MM.1S (cell line): ENCODE data around the gene MLPH.

ENCODE experiments used
- DNase-seq: peaks from one replicate; pipeline ENCODE4 v3.0.0-alpha.2; 2015
- H2AFZ ChIP-seq: fragments of 300-600 bp; sonication (generic); 2 replicates; pipeline ENCODE4 v1.6.0; 2016; ENCODE audit warnings: antibody characterized with exemption, low read length
- H3F3A ChIP-seq: fragments of 300-600 bp; sonication (generic); 2 replicates; pipeline ENCODE4 v1.6.1; 2016; ENCODE audit warnings: mild to moderate bottlenecking, antibody characterized with exemption, low read length, moderate library complexity, mixed read lengths; ENCODE audit not compliant: insufficient read depth
- H3K27ac ChIP-seq: fragments of 300-600 bp; sonication (generic); 2 replicates; pipeline ENCODE4 v1.5.1; 2016; ENCODE audit warnings: mild to moderate bottlenecking, low read length
- H3K27me3 ChIP-seq: fragments of 300-600 bp; sonication (generic); replicated peaks from 2 replicates; pipeline ENCODE4 v1.6.0; 2016; ENCODE audit warnings: low read length; ENCODE audit not compliant: insufficient read depth
- H3K36me3 ChIP-seq: fragments of 300-600 bp; sonication (generic); replicated peaks from 2 replicates; pipeline ENCODE4 v1.6.1; 2016; ENCODE audit warnings: mild to moderate bottlenecking, low read length, mixed read lengths; ENCODE audit not compliant: insufficient read depth
- H3K4me1 ChIP-seq: fragments of 300-600 bp; sonication (generic); 2 replicates; pipeline ENCODE4 v1.6.1; 2016; ENCODE audit warnings: low read length, mixed read lengths
- H3K4me2 ChIP-seq: fragments of 300-600 bp; sonication (generic); 2 replicates; pipeline ENCODE4 v1.6.0; 2016; ENCODE audit warnings: low read depth, low read length
- H3K4me3 ChIP-seq: fragments of 300-600 bp; sonication (generic); 2 replicates; pipeline ENCODE4 v1.5.1; 2016; ENCODE audit warnings: low read length, mixed read lengths
- H3K79me2 ChIP-seq: fragments of 300-600 bp; sonication (generic); 2 replicates; pipeline ENCODE4 v1.6.1; 2016; ENCODE audit warnings: mixed run types, low read length, mixed read lengths
- H3K9ac ChIP-seq: fragments of 300-600 bp; sonication (generic); 2 replicates; pipeline ENCODE4 v1.6.1; 2016; ENCODE audit warnings: low read length, mixed read lengths
- H3K9me2 ChIP-seq: fragments of 300-600 bp; sonication (generic); replicated peaks from 2 replicates; pipeline ENCODE4 v1.6.1; 2016; ENCODE audit warnings: mild to moderate bottlenecking, low read length, mixed read lengths; ENCODE audit not compliant: insufficient read depth
- H3K9me3 ChIP-seq: fragments of 300-600 bp; sonication (generic); replicated peaks from 2 replicates; pipeline ENCODE4 v1.6.1; 2016; ENCODE audit warnings: mild to moderate bottlenecking, low read length, mixed read lengths; ENCODE audit not compliant: insufficient read depth
- H4K20me1 ChIP-seq: fragments of 300-600 bp; sonication (generic); 2 replicates; pipeline ENCODE4 v1.6.1; 2016; ENCODE audit warnings: mild to moderate bottlenecking, low read length, moderate library complexity, mixed read lengths; ENCODE audit not compliant: insufficient read depth
- CTCF ChIP-seq: fragments of 300-600 bp; sonication (generic); IDR thresholded peaks from 2 replicates; pipeline ENCODE4 v1.5.1; 2016; ENCODE audit warnings: antibody characterized with exemption, low read length, mixed read lengths
- EZH2 ChIP-seq: fragments of 300-600 bp; sonication (generic); optimal IDR thresholded peaks from 2 replicates; pipeline ENCODE3; 2017; ENCODE audit warnings: low read depth, mild to moderate bottlenecking, antibody characterized with exemption, low read length, mixed read lengths
- EZH2phosphoT487 ChIP-seq: fragments of 300-600 bp; sonication (generic); IDR thresholded peaks from 2 replicates; pipeline ENCODE4 v1.6.1; 2018; ENCODE audit warnings: antibody characterized with exemption, low read length

The MLPH gene

GRCh38 chr2:237456200-237456843 is 30.7 kb upstream of the MLPH start:
- Histone ChIP-seq H4K20me1 (no peaks in the 10 kb centered on the region), H3K9me3 (no peaks in the 10 kb centered on the region), H3F3A (no peaks in the 10 kb centered on the region), H2AFZ (no peak overlapping the region), H3K9me2 (no peaks in the 10 kb centered on the region), H3K79me2 (no peaks in the 10 kb centered on the region), H3K9ac (no peak overlapping the region), H3K36me3 (no peaks in the 10 kb centered on the region), H3K4me1 (no peaks in the 10 kb centered on the region), H3K4me3 (no peak overlapping the region), H3K27me3 (0 out of 2 replicates have a peak, but pooled peaks cover 3% of the 10 kb centered on the region), H3K4me2 (no peak overlapping the region), H3K27ac (no peak overlapping the region)
- TF ChIP-seq EZH2phosphoT487 = no peak
- no peak for TF ChIP-seq CTCF
- no peak for TF ChIP-seq EZH2
- DNase-seq = no peak

- Histone ChIP-seq H3K9ac (no peak overlapping the region), H3K27me3 (no peaks in the 10 kb centered on the region)
- TF ChIP-seq EZH2 (no peak), CTCF (no peak), EZH2phosphoT487 (no peak)
Observed at GRCh38 chr2:237457388-237457941, 29.6 kb upstream of the MLPH start.

GRCh38 chr2:237458519-237458918 is 28.5 kb upstream of the MLPH start:
- Histone ChIP-seq H3F3A (no peaks in the 10 kb centered on the region), H3K9me2 (no peaks in the 10 kb centered on the region), H3K36me3 (no peaks in the 10 kb centered on the region), H3K27ac (no peak overlapping the region), H2AFZ (no peak overlapping the region), H3K27me3 (no peaks in the 10 kb centered on the region), H4K20me1 (no peaks in the 10 kb centered on the region), H3K4me3 (no peak overlapping the region), H3K9ac (no peak overlapping the region), H3K4me1 (no peaks in the 10 kb centered on the region), H3K9me3 (no peaks in the 10 kb centered on the region), H3K79me2 (no peaks in the 10 kb centered on the region), H3K4me2 (no peak overlapping the region)
- TF ChIP-seq CTCF (no peak), EZH2 (no peak), EZH2phosphoT487 (no peak)
- no peak for DNase-seq

More at GRCh38 chr2:237457388-237457941, 29.6 kb upstream of the MLPH start:
- H3K4me2 ChIP-seq = no peak overlapping the region
- no peak overlapping the region for H2AFZ ChIP-seq
- H3K4me3 ChIP-seq = no peak overlapping the region
- H3K9me3 ChIP-seq = no peaks in the 10 kb centered on the region
- no peak for DNase-seq
- no peak overlapping the region for H3K27ac ChIP-seq
- H3F3A ChIP-seq = no peaks in the 10 kb centered on the region
- no peaks in the 10 kb centered on the region for H3K36me3 ChIP-seq
- H3K4me1 ChIP-seq = no peaks in the 10 kb centered on the region
- no peaks in the 10 kb centered on the region for H3K9me2 ChIP-seq
- H3K79me2 ChIP-seq = no peaks in the 10 kb centered on the region
- H4K20me1 ChIP-seq = no peaks in the 10 kb centered on the region
